Psoas muscle (tissue), 8 donors: ENCODE results near the gene COQ9. TPM values are rescaled to one million over a fixed set of nuclear protein-coding genes. Genes with fewer than 3 reads are reported as not detected.

Source experiments
- ATAC-seq, 4 donors: fragments of 200-7000 bp; cut with Tn5 transposase; one replicate each; pipeline ENCODE4 v1.9.1; 2020; ENCODE audit warnings: moderate library complexity in 3 of 4, mild to moderate bottlenecking in 2 of 4
- DNase-seq, 2 donors: peaks; one replicate each; pipeline ENCODE4 v3.0.0-alpha.2; 2020
- H3K27ac ChIP-seq: fragments of 200-600 bp; one replicate; pipeline ENCODE4 v1.8.0; 2022
- H3K27me3 ChIP-seq, 3 donors: fragments of 200-600 bp in 1 of 3; one replicate each; pipeline versions ENCODE4 v1.6.1 to v1.8.0; 2013 to 2022; ENCODE audit warnings: low read length in 2 of 3, mild to moderate bottlenecking in 2 of 3, moderate library complexity in 1 of 3; ENCODE audit not compliant: insufficient read depth in 3 of 3
- H3K36me3 ChIP-seq, 2 donors: fragments of 200-600 bp in 1 of 2; one replicate each; pipeline versions ENCODE4 v1.6.1 to v1.8.0; 2013 to 2022; ENCODE audit warnings: low read depth in 1 of 2, mild to moderate bottlenecking in 1 of 2, moderate library complexity in 1 of 2; ENCODE audit not compliant: insufficient read depth in 1 of 2
- H3K4me1 ChIP-seq: fragments of 200-600 bp; one replicate; pipeline ENCODE4 v1.8.0; 2022
- H3K4me3 ChIP-seq: fragments of 200-600 bp; one replicate; pipeline ENCODE4 v1.8.0; 2022; ENCODE audit warnings: mild to moderate bottlenecking
- H3K9me3 ChIP-seq: fragments of 200-600 bp; one replicate; pipeline ENCODE4 v1.8.0; 2022
- CTCF ChIP-seq: fragments of 200-600 bp; IDR thresholded peaks from one replicate; pipeline ENCODE4 v1.8.0; 2022; ENCODE audit warnings: antibody characterized with exemption
- WGBS, 3 donors: extraction: QIAGEN DNeasy Blood & Tissue Kit; methylation state at CpG; one replicate each; pipeline versions ENCODE4 v1.1.6 to v1.1.7; 2013; 5-methylcytosine and 5-hydroxymethylcytosine counted together
- intact Hi-C, 2 donors: fragments of 100-400 bp; cut with DNase I; formaldehyde crosslinking; loops; one replicate each; pipeline versions ENCODE4 v1.11.0 to v1.14.2; 2022
- polyA plus RNA-seq, 3 donors: library from polyadenylated mRNA; stranded (reverse); fragments of 200-250 nt; gene quantifications; one replicate each; pipeline ENCODE4 v1.2.3, GENCODE V29; 2013
- total RNA-seq, 4 donors: library from RNA; stranded (reverse); fragmentation: NEBNext Ultra II Directional in 2 of 4; extraction: Animal tissue kit (Norgen Biotek cat#: 25700) in 2 of 4; gene quantifications; one replicate each; pipeline versions ENCODE4 v1.2.1 to v1.2.4, GENCODE V29; 2021 to 2023
- donor health status: healthy with polysubstance abuse.
- donor health status: DM: no; HTN: no; CAD: no; lungs with moderate emphysema.
- donor health status: Bipolar disorder and iron deficiency.
- donor health status: healthy.
- donor health status: DM: yes; HTN: yes; CAD: no.
- donor health status: DM: no; HTN: no; CAD: no.
- donor health status: DM: no; HTN: no; CAD: no.
- donor health status: DM: yes; HTN: yes; CAD: no.

COQ9 gene
- total and polyA plus RNA-seq, 7 donors: 85.0 to 184 (median 149) TPM

- Histone ChIP-seq H3K27me3 (peaks cover 0 to 4% (median 0%) of the 10 kb centered on the region in 3 donors), H3K4me1 (no peaks in the 10 kb centered on the region), H3K36me3 (no peaks in the 10 kb centered on the region), H3K9me3 (no peaks in the 10 kb centered on the region), H3K27ac (no peak overlapping the region), H3K4me3 (no peak overlapping the region)
- intact Hi-C loops: no loop called here
- DNase-seq (no peak), ATAC-seq (no peak)
- TF ChIP-seq CTCF: no peak
- 50 to 76% (median 73%) methylated on average over 3 of the region's 3 CpGs for WGBS, 3 donors
Measured at GRCh38 chr16:57405097-57405496, 42.2 kb upstream of the COQ9 start.

GRCh38 chr16:57406881-57407280 lies 40.4 kb upstream of the COQ9 start:
- WGBS, 3 donors: 56 to 62% (median 62%) methylated on average over 2 of the region's 2 CpGs
- H3K27ac ChIP-seq: no peak overlapping the region
- intact Hi-C loops: no loop called here
- DNase-seq: no peak
- H3K4me1 ChIP-seq: no peaks in the 10 kb centered on the region
- ATAC-seq: no peak
- no peak overlapping the region for H3K4me3 ChIP-seq
- H3K9me3 ChIP-seq: no peaks in the 10 kb centered on the region
- peaks cover 0 to 9% (median 0%) of the 10 kb centered on the region in 3 donors for H3K27me3 ChIP-seq
- no peak for TF ChIP-seq CTCF
- H3K36me3 ChIP-seq: no peaks in the 10 kb centered on the region

DNA sequence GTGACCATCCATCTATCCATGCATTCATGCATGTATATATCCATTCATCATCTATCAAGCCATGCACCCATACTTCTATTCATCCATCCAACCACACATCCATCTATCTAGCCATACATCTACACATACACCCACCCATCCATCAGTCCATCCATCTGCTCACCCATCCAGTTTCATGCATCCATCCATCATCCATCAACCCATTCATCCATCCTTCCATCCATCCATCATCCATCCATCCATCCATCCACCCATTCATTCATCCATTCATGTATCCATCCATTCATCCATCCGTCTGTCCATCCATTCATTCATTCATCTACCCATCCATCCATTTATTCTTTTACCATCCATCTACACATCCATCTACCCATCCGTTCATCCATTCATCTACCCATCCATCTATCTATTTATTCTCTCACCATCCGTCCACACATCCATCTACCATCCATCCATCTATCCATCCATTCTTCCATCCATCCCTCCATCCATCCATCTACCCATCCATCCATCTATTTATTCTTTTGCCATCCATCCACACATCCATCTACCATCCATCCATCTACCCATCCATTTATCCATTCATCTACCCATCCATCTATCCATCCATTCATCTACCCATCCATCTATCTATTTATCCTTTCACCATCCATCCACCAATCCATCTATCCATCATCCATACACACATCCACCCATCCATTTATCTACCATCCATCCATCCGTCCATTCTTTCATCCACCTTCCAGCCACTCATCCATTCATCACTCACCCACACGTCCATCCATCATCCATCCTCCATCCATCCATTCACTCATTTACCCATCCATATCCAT lies 39.5 kb upstream of the COQ9 start:
- no peaks in the 10 kb centered on the region for H3K9me3 ChIP-seq
- ATAC-seq: no peak
- H3K36me3 ChIP-seq: no peaks in the 10 kb centered on the region
- H3K4me3 ChIP-seq: no peak overlapping the region
- H3K4me1 ChIP-seq: no peaks in the 10 kb centered on the region
- H3K27ac ChIP-seq: no peak overlapping the region
- WGBS, 3 donors: 89 to 95% (median 94%) methylated on average over 5 of the region's 5 CpGs
- no peak for DNase-seq
- peaks cover 0 to 9% (median 0%) of the 10 kb centered on the region in 3 donors for H3K27me3 ChIP-seq
- no peak for TF ChIP-seq CTCF
- intact Hi-C loops: no loop called here

- WGBS, 3 donors: 69 to 86% (median 71%) methylated on average over 5 of the region's 5 CpGs
- intact Hi-C loops: no loop called here
Measured at GRCh38 chr16:57409065-57409464, 38.2 kb upstream of the COQ9 start.

More at GRCh38 chr16:57409065-57409464, 38.2 kb upstream of the COQ9 start:
- Histone ChIP-seq H3K27me3 (peaks cover 0 to 9% (median 0%) of the 10 kb centered on the region in 3 donors), H3K4me3 (no peak overlapping the region), H3K9me3 (no peaks in the 10 kb centered on the region), H3K4me1 (no peaks in the 10 kb centered on the region), H3K27ac (no peak overlapping the region), H3K36me3 (no peaks in the 10 kb centered on the region)
- no peak for DNase-seq
- no peak for ATAC-seq
- TF ChIP-seq CTCF: no peak
